Measurements from ENCODE around the gene YBX3.

The YBX3 gene

DNA sequence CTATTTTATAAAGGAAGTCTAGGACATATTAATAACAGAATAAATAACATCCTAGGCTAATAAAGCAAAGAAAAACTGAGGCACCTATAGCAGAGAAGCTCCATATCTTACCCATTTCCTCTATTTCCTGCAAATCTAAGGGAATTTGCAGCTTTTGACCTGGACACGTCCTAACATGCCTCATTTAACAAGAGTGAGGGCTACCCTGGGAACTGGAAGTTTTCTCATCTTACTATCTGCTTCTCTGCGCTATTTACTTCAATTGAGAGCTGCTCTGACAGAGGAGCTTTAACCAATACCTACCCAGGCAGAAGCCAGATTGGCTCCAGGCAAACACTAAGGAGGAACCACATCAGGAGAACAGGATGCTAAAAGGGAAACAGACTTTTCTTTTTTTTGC is 5.7 kb downstream of the YBX3 start:
- H3K9me3 ChIP-seq: no peaks in the 10 kb centered on the region
- peaks cover 9 to 11% of the 10 kb centered on the region in 2 experiments for H3K4me1 ChIP-seq (ENCODE audit: control insufficient read depth in 1 of 2, insufficient read depth in 1 of 2, low read depth in 1 of 2, low read length in 1 of 2)
- peaks cover 16% of the 10 kb centered on the region for H3K27me3 ChIP-seq
- no peaks in the 10 kb centered on the region for H3K36me3 ChIP-seq
- no peak overlapping the region for H3K4me3 ChIP-seq (ENCODE audit: low read depth in 1 of 2, low read length in 1 of 2)
- TF ChIP-seq CTCF (IDR thresholded peaks at IDR 0.05): no peak
- H3K27ac ChIP-seq: no peak overlapping the region

- TF ChIP-seq CTCF (IDR thresholded peaks at IDR 0.05): no peak
- H3K9me3 ChIP-seq: no peaks in the 10 kb centered on the region
- peaks cover 3 to 5% of the 10 kb centered on the region in 2 experiments for H3K4me1 ChIP-seq (ENCODE audit: control insufficient read depth in 1 of 2, insufficient read depth in 1 of 2, low read depth in 1 of 2, low read length in 1 of 2)
- no peak overlapping the region for H3K4me3 ChIP-seq (ENCODE audit: low read depth in 1 of 2, low read length in 1 of 2)
- H3K36me3 ChIP-seq: no peaks in the 10 kb centered on the region
- no peak overlapping the region for H3K27ac ChIP-seq
- peaks cover 10% of the 10 kb centered on the region for H3K27me3 ChIP-seq
These were observed 6.3 kb downstream of the YBX3 start for GRCh38 chr12:10716704-10717315.

DNA sequence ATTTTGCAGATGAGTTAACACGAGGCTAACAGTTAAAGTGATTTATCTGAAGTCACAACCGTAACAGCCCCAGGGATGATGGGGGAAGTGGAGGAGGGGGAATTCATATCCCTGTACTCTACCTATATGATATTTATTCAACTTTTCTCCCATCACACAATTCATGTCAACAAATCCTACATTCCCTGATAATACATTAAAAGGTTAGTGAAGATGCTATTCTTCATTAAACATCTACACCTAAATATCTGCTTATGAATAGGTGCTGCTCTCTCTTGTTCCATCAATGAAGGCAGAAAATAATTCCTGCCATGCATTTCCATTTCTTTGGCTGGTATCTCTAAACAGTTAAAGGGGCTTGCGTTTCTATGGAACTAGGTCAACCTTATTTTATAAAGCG is 6.8 kb downstream of the YBX3 start:
- H3K4me1 ChIP-seq (ENCODE audit: control insufficient read depth in 1 of 2, insufficient read depth in 1 of 2, low read depth in 1 of 2, low read length in 1 of 2): no peaks in the 10 kb centered on the region
- H3K4me3 ChIP-seq (ENCODE audit: low read depth in 1 of 2, low read length in 1 of 2): no peak overlapping the region

DNA sequence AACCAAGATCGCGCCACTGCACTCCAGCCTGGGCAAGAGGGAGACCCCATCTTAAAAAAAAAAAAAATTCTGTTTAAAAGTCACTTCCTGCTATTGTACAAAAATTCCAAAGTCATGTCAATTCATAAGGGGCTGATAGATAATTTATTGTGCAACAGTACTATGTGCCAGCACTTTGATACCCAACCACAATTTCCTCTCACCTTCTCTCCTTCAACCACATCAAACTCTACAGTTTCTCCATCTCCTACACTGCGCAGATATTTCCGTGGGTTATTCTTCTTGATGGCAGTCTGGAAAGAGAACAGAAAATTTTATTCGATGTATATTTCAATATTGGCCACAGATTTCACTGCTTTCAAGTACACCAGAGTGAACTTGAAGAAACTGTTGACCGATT is 7.6 kb downstream of the YBX3 start:
- H3K27me3 ChIP-seq: no peaks in the 10 kb centered on the region
- H3K4me3 ChIP-seq (ENCODE audit: low read depth in 1 of 2, low read length in 1 of 2): no peak overlapping the region
- H3K36me3 ChIP-seq: no peaks in the 10 kb centered on the region
- TF ChIP-seq CTCF (IDR thresholded peaks at IDR 0.05): no peak
- no peak overlapping the region for H3K27ac ChIP-seq
- no peaks in the 10 kb centered on the region for H3K9me3 ChIP-seq
- H3K4me1 ChIP-seq (ENCODE audit: control insufficient read depth in 1 of 2, insufficient read depth in 1 of 2, low read depth in 1 of 2, low read length in 1 of 2): no peaks in the 10 kb centered on the region

More for the DNA sequence above, 6.8 kb downstream of the YBX3 start:
- Histone ChIP-seq H3K9me3 (no peaks in the 10 kb centered on the region), H3K36me3 (no peaks in the 10 kb centered on the region), H3K27ac (no peak overlapping the region), H3K27me3 (peaks cover 4% of the 10 kb centered on the region)
- TF ChIP-seq CTCF (IDR thresholded peaks at IDR 0.05): no peak

- no peaks in the 10 kb centered on the region for H3K9me3 ChIP-seq
- H3K36me3 ChIP-seq: no peaks in the 10 kb centered on the region
- no peaks in the 10 kb centered on the region for H3K4me1 ChIP-seq (ENCODE audit: control insufficient read depth in 1 of 2, insufficient read depth in 1 of 2, low read depth in 1 of 2, low read length in 1 of 2)
- no peak for TF ChIP-seq CTCF (IDR thresholded peaks at IDR 0.05)
- H3K4me3 ChIP-seq (ENCODE audit: low read depth in 1 of 2, low read length in 1 of 2): no peak overlapping the region
- H3K27me3 ChIP-seq: no peaks in the 10 kb centered on the region
- H3K27ac ChIP-seq: no peak overlapping the region
These were observed 13.3 kb downstream of the YBX3 start for GRCh38 chr12:10709808-10710207.
